ENCODE results near the gene CREB1. TPM values are rescaled to one million over a fixed set of nuclear protein-coding genes. Genes with fewer than 3 reads are reported as not detected.

CREB1 gene
- polyA plus RNA-seq, 1 of the 3 experiments (the other 2 are of a cell fraction), result 14.5 TPM

- ChIA-PET CTCF (no interaction called here), POLR2A (no interaction called here)
- no peaks in the 10 kb centered on the region for H3K27me3 ChIP-seq (ENCODE audit: insufficient read depth)
- H4K20me1 ChIP-seq (ENCODE audit: insufficient read depth), result no peaks in the 10 kb centered on the region
- no peaks in the 10 kb centered on the region for H3K9me3 ChIP-seq
- peaks cover 9% of the 10 kb centered on the region for H3F3A ChIP-seq (replicated peaks; ENCODE audit: insufficient read depth)
- no peak for TF ChIP-seq MXI1 (IDR thresholded peaks at IDR 0.05; ENCODE audit: low read depth, low read length)
- TF ChIP-seq ELF1 (IDR thresholded peaks at IDR 0.05), result no peak
- TF ChIP-seq, protein P1, sequence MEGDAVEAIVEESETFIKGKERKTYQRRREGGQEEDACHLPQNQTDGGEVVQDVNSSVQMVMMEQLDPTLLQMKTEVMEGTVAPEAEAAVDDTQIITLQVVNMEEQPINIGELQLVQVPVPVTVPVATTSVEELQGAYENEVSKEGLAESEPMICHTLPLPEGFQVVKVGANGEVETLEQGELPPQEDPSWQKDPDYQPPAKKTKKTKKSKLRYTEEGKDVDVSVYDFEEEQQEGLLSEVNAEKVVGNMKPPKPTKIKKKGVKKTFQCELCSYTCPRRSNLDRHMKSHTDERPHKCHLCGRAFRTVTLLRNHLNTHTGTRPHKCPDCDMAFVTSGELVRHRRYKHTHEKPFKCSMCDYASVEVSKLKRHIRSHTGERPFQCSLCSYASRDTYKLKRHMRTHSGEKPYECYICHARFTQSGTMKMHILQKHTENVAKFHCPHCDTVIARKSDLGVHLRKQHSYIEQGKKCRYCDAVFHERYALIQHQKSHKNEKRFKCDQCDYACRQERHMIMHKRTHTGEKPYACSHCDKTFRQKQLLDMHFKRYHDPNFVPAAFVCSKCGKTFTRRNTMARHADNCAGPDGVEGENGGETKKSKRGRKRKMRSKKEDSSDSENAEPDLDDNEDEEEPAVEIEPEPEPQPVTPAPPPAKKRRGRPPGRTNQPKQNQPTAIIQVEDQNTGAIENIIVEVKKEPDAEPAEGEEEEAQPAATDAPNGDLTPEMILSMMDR (IDR thresholded peaks at IDR 0.05), result no peak
- TF ChIP-seq MAX (IDR thresholded peaks at IDR 0.05; ENCODE audit: low read depth), result no peak
- TF ChIP-seq EZH2phosphoT487 (IDR thresholded peaks at IDR 0.05; ENCODE audit: borderline replicate concordance, low read depth), result no peak
- no peak for TF ChIP-seq NFIC (IDR thresholded peaks at IDR 0.05; ENCODE audit: borderline replicate concordance)
- no peak for TF ChIP-seq RFX5 (IDR thresholded peaks at IDR 0.05; ENCODE audit: low read length)
- no peak for TF ChIP-seq EP300 (IDR thresholded peaks at IDR 0.05; ENCODE audit: borderline replicate concordance in 1 of 2, low read depth in 1 of 2, low read length in 1 of 2)
- H3K27ac ChIP-seq (ENCODE audit: low read depth in 2 of 2, low read length in 1 of 2), result no peak overlapping the region
- H3K4me1 ChIP-seq (ENCODE audit: control insufficient read depth in 1 of 2, insufficient read depth in 2 of 2, low read depth in 1 of 2, low read length in 1 of 2), result no peaks in the 10 kb centered on the region
- no peak overlapping the region for H3K9ac ChIP-seq
- no peak overlapping the region for H3K4me2 ChIP-seq
- no peak overlapping the region for H3K4me3 ChIP-seq (ENCODE audit: low read depth in 2 of 2, low read length in 1 of 2)
- H3K36me3 ChIP-seq (replicated peaks in 1 of 2; ENCODE audit: control insufficient read depth in 1 of 2, insufficient read depth in 2 of 2, low read length in 1 of 2), result no peaks in the 10 kb centered on the region
- H3K79me2 ChIP-seq (ENCODE audit: insufficient read depth), result no peaks in the 10 kb centered on the region
- 100% methylated on average over 1 of the region's 1 CpG for WGBS (ENCODE audit: low lambda C conversion rate)
- no peak overlapping the region for H2AFZ ChIP-seq (ENCODE audit: low read depth)
- no peak for DNase-seq
- H3K9me2 ChIP-seq, result no peaks in the 10 kb centered on the region
Measured at GRCh38 chr2:207629553-207629952, 99.8 kb downstream of the CREB1 start.

DNA sequence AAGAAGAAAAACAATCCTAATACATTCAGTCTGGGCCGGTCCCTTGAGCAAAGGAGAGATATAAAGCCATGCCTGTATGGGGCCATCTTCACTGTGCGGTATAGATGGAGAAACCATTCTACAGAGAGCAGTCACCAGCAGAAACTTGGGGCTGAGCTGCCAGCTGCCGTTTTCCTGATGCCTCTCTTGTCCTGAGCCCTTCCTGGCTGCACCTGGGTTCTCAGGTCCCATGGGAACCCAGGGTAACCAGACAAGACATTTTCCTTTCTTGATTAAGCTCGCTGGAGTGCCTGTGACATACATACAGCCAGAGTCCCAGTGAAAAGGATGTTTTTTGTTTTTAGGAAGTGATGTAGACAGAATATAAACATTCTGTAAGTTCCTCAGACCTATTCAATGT, 100.7 kb downstream of the CREB1 start:
- Histone ChIP-seq H3K27ac (ENCODE audit: low read depth in 2 of 2, low read length in 1 of 2) (no peak overlapping the region), H2AFZ (ENCODE audit: low read depth) (0 out of 2 replicates have a peak overlapping the region, but pooled peaks have one; percentile 41), H3K79me2 (ENCODE audit: insufficient read depth) (no peaks in the 10 kb centered on the region), H3K4me3 (ENCODE audit: low read depth in 2 of 2, low read length in 1 of 2) (no peak overlapping the region), H3K27me3 (ENCODE audit: insufficient read depth) (no peaks in the 10 kb centered on the region), H3F3A (replicated peaks; ENCODE audit: insufficient read depth) (peaks cover 9% of the 10 kb centered on the region), H3K9ac (no peak overlapping the region), H3K4me1 (ENCODE audit: control insufficient read depth in 1 of 2, insufficient read depth in 2 of 2, low read depth in 1 of 2, low read length in 1 of 2) (no peaks in the 10 kb centered on the region), H3K9me3 (no peaks in the 10 kb centered on the region), H3K9me2 (no peaks in the 10 kb centered on the region), H3K36me3 (replicated peaks in 1 of 2; ENCODE audit: control insufficient read depth in 1 of 2, insufficient read depth in 2 of 2, low read length in 1 of 2) (no peaks in the 10 kb centered on the region), H3K4me2 (no peak overlapping the region), H4K20me1 (ENCODE audit: insufficient read depth) (no peaks in the 10 kb centered on the region)
- TF ChIP-seq FOXM1 (IDR thresholded peaks at IDR 0.05; ENCODE audit: low read depth), result no peak
- TF ChIP-seq USF2 (IDR thresholded peaks at IDR 0.05; ENCODE audit: borderline replicate concordance, low read depth, low read length), result no peak
- TF ChIP-seq, protein P1 (IDR thresholded peaks at IDR 0.05), result no peak
- no peak for TF ChIP-seq MAX (IDR thresholded peaks at IDR 0.05; ENCODE audit: low read depth)
- TF ChIP-seq RFX5 (IDR thresholded peaks at IDR 0.05; ENCODE audit: low read length), result no peak
- TF ChIP-seq EP300 (IDR thresholded peaks at IDR 0.05; ENCODE audit: borderline replicate concordance in 1 of 2, low read depth in 1 of 2, low read length in 1 of 2), result no peak
- CTCF ChIA-PET, result interaction anchor here (0.6 to 1.1 kb wide), 2 partner anchors 104 to 118 kb away, joined by 3 to 4 read pairs; no protein-coding TSS in a partner anchor
- no peak for DNase-seq
- POLR2A ChIA-PET, result no interaction called here
- 80% methylated on average over 4 of the region's 4 CpGs for WGBS (ENCODE audit: low lambda C conversion rate)

Measured in SK-N-SH (cell line).